Testis (tissue), 2 donors: ENCODE data around the gene ABHD12B.

Experiments
- CTCF ChIP-seq, 3 experiments: fragments of 450-650 bp in 2 of 3; fragments of 200-600 bp in 1 of 3; sonication (generic) in 1 of 3; IDR thresholded peaks; one replicate each; pipeline ENCODE4 v1.5.1; 2016 to 2019; ENCODE audit warnings: antibody characterized with exemption in 3 of 3, mild to moderate bottlenecking in 2 of 3, moderate library complexity in 1 of 3
- POLR2A ChIP-seq: fragments of 450-650 bp; IDR thresholded peaks from one replicate; pipeline ENCODE4 v1.6.1; 2017; ENCODE audit warnings: antibody characterized with exemption, mild to moderate bottlenecking, moderate library complexity

GRCh38 chr14:50871228-50871627 is 625 bp upstream of the ABHD12B start:
- TF ChIP-seq CTCF (IDR thresholded peaks at IDR 0.05) (no peak), POLR2A (no peak)
